ENCODE results near the gene EP300. TPM values are rescaled to one million over a fixed set of nuclear protein-coding genes. Genes with fewer than 3 reads are reported as not detected.

The EP300 gene
- total and polyA plus RNA-seq, 2 of the 8 experiments (the other 6 are each of a cell fraction or from before 2014, with no cell fraction given) = 39.5 to 109 TPM

MicroRNA genes within 50 kb of the gene (microRNA counts, 767-probe panel; counts per million panel counts)
- microRNA hsa-miR-1281 = 879 counts per million, percentile 95 among the panel's probes with 10 or more counts

Small RNAs within 50 kb of the gene (small RNA-seq; reads per million reads assigned to genes)
- gene RF00019 (ENCODE audit: insufficient read depth) (not detected), gene RNU6-375P (ENCODE audit: insufficient read depth) (not detected)

Other genes starting within 250 kb of the EP300 start
- gene ST13, start 236.0 kb upstream of the EP300 start, total RNA-seq (2021; fragmentation: NEBNext Ultra II Directional; extraction: Animal tissue kit (Norgen Biotek cat#: 25700)) = 305 TPM in 2 replicates
- gene ST13, start 236.0 kb upstream of the EP300 start, polyA plus RNA-seq (2011; rRNA removed) = 32.5 and 52.0 TPM in 2 replicates
- gene XPNPEP3, start 235.4 kb upstream of the EP300 start, total RNA-seq (2021; fragmentation: NEBNext Ultra II Directional; extraction: Animal tissue kit (Norgen Biotek cat#: 25700)) = 21.5 and 25.8 TPM in 2 replicates
- 9.9 and 29.2 TPM in 2 replicates for gene XPNPEP3, start 235.4 kb upstream of the EP300 start, polyA plus RNA-seq (2011; rRNA removed)
- not detected in 2 replicates for gene DNAJB7, start 230.5 kb upstream of the EP300 start, total RNA-seq (2021; fragmentation: NEBNext Ultra II Directional; extraction: Animal tissue kit (Norgen Biotek cat#: 25700))
- gene DNAJB7, start 230.5 kb upstream of the EP300 start, polyA plus RNA-seq (2011; rRNA removed) = not detected in 2 replicates
- 74.4 and 76.5 TPM in 2 replicates for gene RBX1, start 141.2 kb upstream of the EP300 start, total RNA-seq (2021; fragmentation: NEBNext Ultra II Directional; extraction: Animal tissue kit (Norgen Biotek cat#: 25700))
- 79.3 and 119 TPM in 2 replicates for gene RBX1, start 141.2 kb upstream of the EP300 start, polyA plus RNA-seq (2011; rRNA removed)
- gene L3MBTL2, start 112.7 kb downstream of the EP300 start, total RNA-seq (2021; fragmentation: NEBNext Ultra II Directional; extraction: Animal tissue kit (Norgen Biotek cat#: 25700)) = 23.9 and 24.4 TPM in 2 replicates
- 24.9 and 30.1 TPM in 2 replicates for gene L3MBTL2, start 112.7 kb downstream of the EP300 start, polyA plus RNA-seq (2011; rRNA removed)
- 0.78 and 0.84 TPM in 2 replicates for gene CHADL, start 148.3 kb downstream of the EP300 start, total RNA-seq (2021; fragmentation: NEBNext Ultra II Directional; extraction: Animal tissue kit (Norgen Biotek cat#: 25700))
- gene CHADL, start 148.3 kb downstream of the EP300 start, polyA plus RNA-seq (2011; rRNA removed) = 1.4 and 2.2 TPM in 2 replicates
- 171 and 176 TPM in 2 replicates for gene RANGAP1, start 193.6 kb downstream of the EP300 start, total RNA-seq (2021; fragmentation: NEBNext Ultra II Directional; extraction: Animal tissue kit (Norgen Biotek cat#: 25700))
- gene RANGAP1, start 193.6 kb downstream of the EP300 start, polyA plus RNA-seq (2011; rRNA removed) = 121 and 190 TPM in 2 replicates
- 77.3 and 78.6 TPM in 2 replicates for gene ZC3H7B, start 208.9 kb downstream of the EP300 start, total RNA-seq (2021; fragmentation: NEBNext Ultra II Directional; extraction: Animal tissue kit (Norgen Biotek cat#: 25700))
- gene ZC3H7B, start 208.9 kb downstream of the EP300 start, polyA plus RNA-seq (2011; rRNA removed) = 35.5 and 57.5 TPM in 2 replicates